TTC549 (cell line): ENCODE data around the gene ZNF423.

Experiments used
- FAIRE-seq: peaks from 2 replicates; lab custom pipeline; 2012; peaks lifted over from hg19 to GRCh38; lab: Jason Lieb, UNC

The ZNF423 gene

GRCh38 chr16:49529411-49530045 lies 326.4 kb downstream of the ZNF423 start:
- FAIRE-seq = no peak

- no peak for FAIRE-seq
These were observed 327.0 kb downstream of the ZNF423 start for GRCh38 chr16:49528866-49529288.

- FAIRE-seq = no peak
These were observed 327.6 kb downstream of the ZNF423 start for GRCh38 chr16:49528060-49528865.

GRCh38 chr16:49527611-49528010 lies 328.3 kb downstream of the ZNF423 start:
- FAIRE-seq = no peak

- no peak for FAIRE-seq
These were observed 329.0 kb downstream of the ZNF423 start for GRCh38 chr16:49526860-49527365.

- FAIRE-seq = no peak
These were observed 331.0 kb downstream of the ZNF423 start for GRCh38 chr16:49524947-49525315.

- FAIRE-seq = no peak
These were observed 331.5 kb downstream of the ZNF423 start for GRCh38 chr16:49524216-49524946.

- no peak for FAIRE-seq
These were observed 332.3 kb downstream of the ZNF423 start for GRCh38 chr16:49523435-49524159.

- no peak for FAIRE-seq
These were observed 334.1 kb downstream of the ZNF423 start for GRCh38 chr16:49521734-49522325.

GRCh38 chr16:49520492-49521038 lies 335.3 kb downstream of the ZNF423 start:
- FAIRE-seq = no peak

- no peak for FAIRE-seq
These were observed 336.2 kb downstream of the ZNF423 start for GRCh38 chr16:49519741-49520140.

GRCh38 chr16:49519008-49519656 lies 336.8 kb downstream of the ZNF423 start:
- FAIRE-seq = no peak

GRCh38 chr16:49516382-49517036 lies 339.4 kb downstream of the ZNF423 start:
- no peak for FAIRE-seq

GRCh38 chr16:49515861-49516260 lies 340.1 kb downstream of the ZNF423 start:
- FAIRE-seq = no peak

- FAIRE-seq = no peak
These were observed 340.8 kb downstream of the ZNF423 start for GRCh38 chr16:49515016-49515565.

GRCh38 chr16:49514073-49514980 lies 341.6 kb downstream of the ZNF423 start:
- no peak for FAIRE-seq

GRCh38 chr16:49513040-49513439 lies 342.9 kb downstream of the ZNF423 start:
- FAIRE-seq = no peak

GRCh38 chr16:49510654-49511305 lies 345.1 kb downstream of the ZNF423 start:
- FAIRE-seq = no peak

- FAIRE-seq = no peak
These were observed 345.8 kb downstream of the ZNF423 start for GRCh38 chr16:49510141-49510540.
